ENCODE measurements around the gene POU4F3. TPM values are rescaled to one million over a fixed set of nuclear protein-coding genes. Genes with fewer than 3 reads are reported as not detected.
A peak's percentile ranks its signal among the peaks of the same experiment; 100 is the strongest.

Gene POU4F3
- total RNA-seq, 1 donor from 2014 or later, result 0.15 TPM

DNA sequence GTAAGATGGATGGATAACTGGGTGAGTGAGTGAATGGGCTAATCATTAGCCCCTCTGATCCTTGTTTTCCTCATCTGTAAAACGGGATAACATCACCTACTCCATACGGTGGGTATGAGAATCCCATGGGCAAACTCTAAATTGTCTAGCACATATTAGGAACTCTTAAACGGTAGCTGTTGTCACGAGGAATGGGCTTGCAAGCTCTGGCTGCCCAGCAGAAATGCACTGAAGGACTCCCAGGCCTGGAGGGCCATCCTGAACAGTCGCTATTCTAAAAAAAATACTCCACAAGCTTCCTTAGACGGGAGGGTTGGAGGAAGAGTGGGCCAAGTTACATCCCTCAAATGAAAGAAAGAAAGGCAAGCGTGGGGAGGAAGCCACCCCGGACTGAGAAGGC is 711 bp upstream of the POU4F3 start:
- no peak overlapping the region for H3K27ac Mint-ChIP-seq (ENCODE audit: unreplicated experiment)
- TF ChIP-seq, protein P1, sequence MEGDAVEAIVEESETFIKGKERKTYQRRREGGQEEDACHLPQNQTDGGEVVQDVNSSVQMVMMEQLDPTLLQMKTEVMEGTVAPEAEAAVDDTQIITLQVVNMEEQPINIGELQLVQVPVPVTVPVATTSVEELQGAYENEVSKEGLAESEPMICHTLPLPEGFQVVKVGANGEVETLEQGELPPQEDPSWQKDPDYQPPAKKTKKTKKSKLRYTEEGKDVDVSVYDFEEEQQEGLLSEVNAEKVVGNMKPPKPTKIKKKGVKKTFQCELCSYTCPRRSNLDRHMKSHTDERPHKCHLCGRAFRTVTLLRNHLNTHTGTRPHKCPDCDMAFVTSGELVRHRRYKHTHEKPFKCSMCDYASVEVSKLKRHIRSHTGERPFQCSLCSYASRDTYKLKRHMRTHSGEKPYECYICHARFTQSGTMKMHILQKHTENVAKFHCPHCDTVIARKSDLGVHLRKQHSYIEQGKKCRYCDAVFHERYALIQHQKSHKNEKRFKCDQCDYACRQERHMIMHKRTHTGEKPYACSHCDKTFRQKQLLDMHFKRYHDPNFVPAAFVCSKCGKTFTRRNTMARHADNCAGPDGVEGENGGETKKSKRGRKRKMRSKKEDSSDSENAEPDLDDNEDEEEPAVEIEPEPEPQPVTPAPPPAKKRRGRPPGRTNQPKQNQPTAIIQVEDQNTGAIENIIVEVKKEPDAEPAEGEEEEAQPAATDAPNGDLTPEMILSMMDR (IDR thresholded peaks at IDR 0.05; ENCODE audit: unreplicated experiment), result no peak
- H3K36me3 Mint-ChIP-seq (ENCODE audit: low read depth, unreplicated experiment), result no peaks in the 10 kb centered on the region
- peaks cover 46% of the 10 kb centered on the region for H3K27me3 Mint-ChIP-seq (ENCODE audit: unreplicated experiment)
- DNase-seq (ENCODE audit: low spot score), result no peak
- peak overlapping the region; percentile 63 for H3K4me3 Mint-ChIP-seq (ENCODE audit: unreplicated experiment)
- no peaks in the 10 kb centered on the region for H3K9me3 Mint-ChIP-seq (ENCODE audit: unreplicated experiment)
- H3K4me1 Mint-ChIP-seq (ENCODE audit: unreplicated experiment), result peaks cover 27% of the 10 kb centered on the region

DNA sequence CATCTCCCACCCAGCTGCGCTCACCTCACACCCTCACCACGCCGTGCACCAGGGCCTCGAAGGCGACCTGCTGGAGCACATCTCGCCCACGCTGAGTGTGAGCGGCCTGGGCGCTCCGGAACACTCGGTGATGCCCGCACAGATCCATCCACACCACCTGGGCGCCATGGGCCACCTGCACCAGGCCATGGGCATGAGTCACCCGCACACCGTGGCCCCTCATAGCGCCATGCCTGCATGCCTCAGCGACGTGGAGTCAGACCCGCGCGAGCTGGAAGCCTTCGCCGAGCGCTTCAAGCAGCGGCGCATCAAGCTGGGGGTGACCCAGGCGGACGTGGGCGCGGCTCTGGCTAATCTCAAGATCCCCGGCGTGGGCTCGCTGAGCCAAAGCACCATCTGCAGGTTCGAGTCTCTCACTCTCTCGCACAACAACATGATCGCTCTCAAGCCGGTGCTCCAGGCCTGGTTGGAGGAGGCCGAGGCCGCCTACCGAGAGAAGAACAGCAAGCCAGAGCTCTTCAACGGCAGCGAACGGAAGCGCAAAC is 1.1 kb downstream of the POU4F3 start:
- Mint-ChIP-seq H3K4me1 (ENCODE audit: unreplicated experiment) (peaks cover 29% of the 10 kb centered on the region), H3K4me3 (ENCODE audit: unreplicated experiment) (peak overlapping the region; percentile 13), H3K9me3 (ENCODE audit: unreplicated experiment) (no peaks in the 10 kb centered on the region), H3K36me3 (ENCODE audit: low read depth, unreplicated experiment) (no peaks in the 10 kb centered on the region), H3K27me3 (ENCODE audit: unreplicated experiment) (peaks cover 52% of the 10 kb centered on the region), H3K27ac (ENCODE audit: unreplicated experiment) (no peak overlapping the region)
- TF ChIP-seq, protein P1 (IDR thresholded peaks at IDR 0.05; ENCODE audit: unreplicated experiment), result no peak
- no peak for DNase-seq (ENCODE audit: low spot score)

GRCh38 chr5:146340260-146341081 is 1.8 kb downstream of the POU4F3 start:
- peaks cover 33% of the 10 kb centered on the region for H3K4me1 Mint-ChIP-seq (ENCODE audit: unreplicated experiment)
- DNase-seq (ENCODE audit: low spot score), result peak; percentile 75
- peaks cover 48% of the 10 kb centered on the region for H3K27me3 Mint-ChIP-seq (ENCODE audit: unreplicated experiment)
- H3K4me3 Mint-ChIP-seq (ENCODE audit: unreplicated experiment), result no peak overlapping the region
- no peaks in the 10 kb centered on the region for H3K36me3 Mint-ChIP-seq (ENCODE audit: low read depth, unreplicated experiment)
- TF ChIP-seq, protein P1 (IDR thresholded peaks at IDR 0.05; ENCODE audit: unreplicated experiment), result no peak
- no peaks in the 10 kb centered on the region for H3K9me3 Mint-ChIP-seq (ENCODE audit: unreplicated experiment)
- no peak overlapping the region for H3K27ac Mint-ChIP-seq (ENCODE audit: unreplicated experiment)

GRCh38 chr5:146341854-146342253 is 3.2 kb downstream of the POU4F3 start:
- H3K36me3 Mint-ChIP-seq (ENCODE audit: low read depth, unreplicated experiment), result no peaks in the 10 kb centered on the region
- H3K4me1 Mint-ChIP-seq (ENCODE audit: unreplicated experiment), result peaks cover 34% of the 10 kb centered on the region

More at GRCh38 chr5:146341854-146342253, 3.2 kb downstream of the POU4F3 start:
- DNase-seq (ENCODE audit: low spot score), result no peak
- TF ChIP-seq, protein P1 (IDR thresholded peaks at IDR 0.05; ENCODE audit: unreplicated experiment), result no peak
- H3K27me3 Mint-ChIP-seq (ENCODE audit: unreplicated experiment), result peaks cover 46% of the 10 kb centered on the region
- no peak overlapping the region for H3K27ac Mint-ChIP-seq (ENCODE audit: unreplicated experiment)
- H3K9me3 Mint-ChIP-seq (ENCODE audit: unreplicated experiment), result no peaks in the 10 kb centered on the region
- H3K4me3 Mint-ChIP-seq (ENCODE audit: unreplicated experiment), result no peak overlapping the region

Data from endothelial cell (in vitro differentiated cells).